ENCODE measurements around the gene TRIM5.

GRCh38 chr11:5712507-5712906 is 27.6 kb upstream of the TRIM5 start:
- TF ChIP-seq CBX8 (IDR thresholded peaks at IDR 0.05) (no peak), JUN (IDR thresholded peaks at IDR 0.05) (no peak), HDAC2 (IDR thresholded peaks at IDR 0.05) (no peak), CHD2 (IDR thresholded peaks at IDR 0.05; ENCODE audit: low read length, partially characterized antibody) (no peak), EP300 (IDR thresholded peaks at IDR 0.05) (no peak), POLR2A (IDR thresholded peaks at IDR 0.05; ENCODE audit: low read length) (no peak), JUNB (IDR thresholded peaks at IDR 0.05) (no peak), SMC3 (IDR thresholded peaks at IDR 0.05) (peak; percentile 59; the same call in 2 of the 3 replicates), KDM5A (IDR thresholded peaks at IDR 0.05) (no peak), MAZ (IDR thresholded peaks at IDR 0.05; ENCODE audit: borderline replicate concordance, low read depth, low read length) (no peak)
- TF ChIP-seq, protein P1, sequence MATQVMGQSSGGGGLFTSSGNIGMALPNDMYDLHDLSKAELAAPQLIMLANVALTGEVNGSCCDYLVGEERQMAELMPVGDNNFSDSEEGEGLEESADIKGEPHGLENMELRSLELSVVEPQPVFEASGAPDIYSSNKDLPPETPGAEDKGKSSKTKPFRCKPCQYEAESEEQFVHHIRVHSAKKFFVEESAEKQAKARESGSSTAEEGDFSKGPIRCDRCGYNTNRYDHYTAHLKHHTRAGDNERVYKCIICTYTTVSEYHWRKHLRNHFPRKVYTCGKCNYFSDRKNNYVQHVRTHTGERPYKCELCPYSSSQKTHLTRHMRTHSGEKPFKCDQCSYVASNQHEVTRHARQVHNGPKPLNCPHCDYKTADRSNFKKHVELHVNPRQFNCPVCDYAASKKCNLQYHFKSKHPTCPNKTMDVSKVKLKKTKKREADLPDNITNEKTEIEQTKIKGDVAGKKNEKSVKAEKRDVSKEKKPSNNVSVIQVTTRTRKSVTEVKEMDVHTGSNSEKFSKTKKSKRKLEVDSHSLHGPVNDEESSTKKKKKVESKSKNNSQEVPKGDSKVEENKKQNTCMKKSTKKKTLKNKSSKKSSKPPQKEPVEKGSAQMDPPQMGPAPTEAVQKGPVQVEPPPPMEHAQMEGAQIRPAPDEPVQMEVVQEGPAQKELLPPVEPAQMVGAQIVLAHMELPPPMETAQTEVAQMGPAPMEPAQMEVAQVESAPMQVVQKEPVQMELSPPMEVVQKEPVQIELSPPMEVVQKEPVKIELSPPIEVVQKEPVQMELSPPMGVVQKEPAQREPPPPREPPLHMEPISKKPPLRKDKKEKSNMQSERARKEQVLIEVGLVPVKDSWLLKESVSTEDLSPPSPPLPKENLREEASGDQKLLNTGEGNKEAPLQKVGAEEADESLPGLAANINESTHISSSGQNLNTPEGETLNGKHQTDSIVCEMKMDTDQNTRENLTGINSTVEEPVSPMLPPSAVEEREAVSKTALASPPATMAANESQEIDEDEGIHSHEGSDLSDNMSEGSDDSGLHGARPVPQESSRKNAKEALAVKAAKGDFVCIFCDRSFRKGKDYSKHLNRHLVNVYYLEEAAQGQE (IDR thresholded peaks at IDR 0.05) = no peak
- TF ChIP-seq, protein P2, sequence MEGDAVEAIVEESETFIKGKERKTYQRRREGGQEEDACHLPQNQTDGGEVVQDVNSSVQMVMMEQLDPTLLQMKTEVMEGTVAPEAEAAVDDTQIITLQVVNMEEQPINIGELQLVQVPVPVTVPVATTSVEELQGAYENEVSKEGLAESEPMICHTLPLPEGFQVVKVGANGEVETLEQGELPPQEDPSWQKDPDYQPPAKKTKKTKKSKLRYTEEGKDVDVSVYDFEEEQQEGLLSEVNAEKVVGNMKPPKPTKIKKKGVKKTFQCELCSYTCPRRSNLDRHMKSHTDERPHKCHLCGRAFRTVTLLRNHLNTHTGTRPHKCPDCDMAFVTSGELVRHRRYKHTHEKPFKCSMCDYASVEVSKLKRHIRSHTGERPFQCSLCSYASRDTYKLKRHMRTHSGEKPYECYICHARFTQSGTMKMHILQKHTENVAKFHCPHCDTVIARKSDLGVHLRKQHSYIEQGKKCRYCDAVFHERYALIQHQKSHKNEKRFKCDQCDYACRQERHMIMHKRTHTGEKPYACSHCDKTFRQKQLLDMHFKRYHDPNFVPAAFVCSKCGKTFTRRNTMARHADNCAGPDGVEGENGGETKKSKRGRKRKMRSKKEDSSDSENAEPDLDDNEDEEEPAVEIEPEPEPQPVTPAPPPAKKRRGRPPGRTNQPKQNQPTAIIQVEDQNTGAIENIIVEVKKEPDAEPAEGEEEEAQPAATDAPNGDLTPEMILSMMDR (IDR thresholded peaks at IDR 0.05) = peak; percentile 58
- TF ChIP-seq, protein P3, sequence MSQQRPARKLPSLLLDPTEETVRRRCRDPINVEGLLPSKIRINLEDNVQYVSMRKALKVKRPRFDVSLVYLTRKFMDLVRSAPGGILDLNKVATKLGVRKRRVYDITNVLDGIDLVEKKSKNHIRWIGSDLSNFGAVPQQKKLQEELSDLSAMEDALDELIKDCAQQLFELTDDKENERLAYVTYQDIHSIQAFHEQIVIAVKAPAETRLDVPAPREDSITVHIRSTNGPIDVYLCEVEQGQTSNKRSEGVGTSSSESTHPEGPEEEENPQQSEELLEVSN (IDR thresholded peaks at IDR 0.05; ENCODE audit: borderline replicate concordance, low read depth) = no peak

Measured in A549 (cell line).